Right lobe of liver (tissue), 4 donors: Measurements from ENCODE around the gene EWSR1.

Experiments used
- CTCF ChIP-seq, 4 donors: fragments of 200-600 bp in 3 of 4; fragments of 450-650 bp in 1 of 4; IDR thresholded peaks; one replicate each; pipeline versions ENCODE4 v1.5.1 to v1.8.0; 2016 to 2022; ENCODE audit warnings: antibody characterized with exemption in 4 of 4, mild to moderate bottlenecking in 2 of 4
- POLR2A ChIP-seq: fragments of 450-650 bp; IDR thresholded peaks from one replicate; pipeline ENCODE4 v1.6.1; 2017; ENCODE audit warnings: antibody characterized with exemption, mild to moderate bottlenecking
- donor health status: DM: no; HTN: no; CAD: no.
- donor health status: DM: no; HTN: no; CAD: no.
- donor health status: DM: no; HTN: yes; CAD: no.

- TF ChIP-seq CTCF (IDR thresholded peaks at IDR 0.05) (no peak), POLR2A (no peak)
Measured at GRCh38 chr22:29224859-29225410, 43.1 kb upstream of the EWSR1 start.
